Pancreas (tissue), 10 donors: ENCODE data around the gene ZP4. TPM values are rescaled to one million over a fixed set of nuclear protein-coding genes. Genes with fewer than 3 reads are reported as not detected.
A peak's percentile ranks its signal among the peaks of the same experiment; 100 is the strongest.

Source experiments
- ATAC-seq, 4 donors: fragments of 200-7000 bp; cut with Tn5 transposase; one replicate each; pipeline versions ENCODE4 v1.8.0 to v1.9.1; 2020; ENCODE audit warnings: mild to moderate bottlenecking in 4 of 4, moderate library complexity in 4 of 4
- DNase-seq, 6 donors: peaks; one replicate each; pipeline ENCODE4 v3.0.0-alpha.2; 2020
- FAIRE-seq: peaks from 2 replicates; lab custom pipeline; 2012; peaks lifted over from hg19 to GRCh38; lab: Jason Lieb, UNC
- H3K27ac ChIP-seq, 4 donors: fragments of 200-600 bp; sonication (generic); 1 replicate in 3 of 4; 2 replicates in 1 of 4; pipeline versions ENCODE4 v1.5.0 to v1.8.0; 2020
- H3K27me3 ChIP-seq, 4 donors: fragments of 200-600 bp; one replicate each; pipeline ENCODE4 v1.8.0; 2021
- H3K36me3 ChIP-seq, 3 donors: fragments of 200-600 bp; sonication (generic) in 1 of 3; one replicate each; pipeline versions ENCODE4 v1.5.0 to v1.8.0; 2020 to 2021
- H3K4me1 ChIP-seq, 3 donors: fragments of 200-600 bp; one replicate each; pipeline ENCODE4 v1.8.0; 2021
- H3K4me3 ChIP-seq, 4 donors: fragments of 200-600 bp; sonication (generic) in 2 of 4; one replicate each; pipeline versions ENCODE4 v1.5.0 to v1.8.0; 2020 to 2021
- H3K9me3 ChIP-seq, 4 donors: fragments of 200-600 bp; one replicate each; pipeline ENCODE4 v1.8.0; 2021
- WGBS, 2 donors: extraction: QIAGEN DNeasy Blood & Tissue Kit; methylation state at CpG; one replicate each; pipeline ENCODE4 v1.1.7; 2013; 5-methylcytosine and 5-hydroxymethylcytosine counted together
- intact Hi-C, 3 donors: fragments of 100-400 bp; cut with DNase I; formaldehyde crosslinking; loops; one replicate each; pipeline versions ENCODE4 v1.11.1 to v1.14.2; 2022
- polyA plus RNA-seq, 2 donors: library from polyadenylated mRNA; stranded (reverse); fragments of 200-250 nt; gene quantifications; one replicate each; pipeline ENCODE4 v1.2.3, GENCODE V29; 2013
- total RNA-seq, 6 donors: library from RNA; stranded (reverse); fragmentation: NEBNext Ultra II Directional in 4 of 6; extraction: Animal tissue kit (Norgen Biotek cat#: 25700) in 4 of 6; gene quantifications; one replicate each; pipeline versions ENCODE4 v1.2.1 to v1.2.4, GENCODE V29; 2021 to 2023
- TF ChIP-seq, protein P1 (sequence below), 4 donors: fragments of 200-600 bp; sonication (generic) in 3 of 4; IDR thresholded peaks; one replicate each; pipeline versions ENCODE4 v1.5.0 to v1.8.0; 2021; ENCODE audit warnings: antibody characterized with exemption in 4 of 4
- donor health status: healthy with polysubstance abuse.
- donor health status: DM: no; HTN: no; CAD: no; lungs with moderate emphysema.
- donor health status: DM: no; HTN: no; CAD: no.
- donor health status: control.
- donor health status: control.
- donor health status: Bipolar disorder and iron deficiency.
- donor health status: DM: yes; HTN: yes; CAD: no.
- donor health status: DM: no; HTN: no; CAD: no.
- donor health status: DM: no; HTN: no; CAD: no.
- donor health status: DM: yes; HTN: yes; CAD: no.

The ZP4 gene
- total and polyA plus RNA-seq, 8 donors: not detected

DNA sequence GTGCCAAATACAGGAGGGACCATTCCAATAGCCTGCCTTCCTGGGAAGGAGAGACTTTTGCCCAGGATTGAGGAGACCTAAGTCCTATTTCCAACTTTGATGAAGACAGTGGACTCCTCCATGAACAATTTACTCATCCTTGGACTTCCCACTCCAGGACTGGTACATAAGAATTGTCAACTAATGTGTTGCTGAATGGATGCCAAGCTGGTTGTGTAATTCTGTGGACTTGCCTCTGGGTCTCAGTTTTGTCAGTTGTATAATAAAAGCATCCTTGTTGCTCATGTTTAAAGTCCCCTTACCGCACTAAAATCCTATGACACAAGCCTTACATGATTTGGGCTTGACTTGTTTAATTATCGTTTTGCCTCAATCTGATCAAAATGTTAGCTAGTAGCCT lies 13.2 kb upstream of the ZP4 start:
- 82 to 96% methylated on average over 2 of the region's 2 CpGs for WGBS, 2 donors
- Histone ChIP-seq H3K27ac (no peak overlapping the region), H3K9me3 (no peaks in the 10 kb centered on the region), H3K4me1 (no peaks in the 10 kb centered on the region), H3K27me3 (no peaks in the 10 kb centered on the region), H3K36me3 (no peaks in the 10 kb centered on the region), H3K4me3 (no peak overlapping the region)
- intact Hi-C loops: no loop called here
- FAIRE-seq (no peak), DNase-seq (no peak), ATAC-seq (no peak)
- TF ChIP-seq, protein P1, sequence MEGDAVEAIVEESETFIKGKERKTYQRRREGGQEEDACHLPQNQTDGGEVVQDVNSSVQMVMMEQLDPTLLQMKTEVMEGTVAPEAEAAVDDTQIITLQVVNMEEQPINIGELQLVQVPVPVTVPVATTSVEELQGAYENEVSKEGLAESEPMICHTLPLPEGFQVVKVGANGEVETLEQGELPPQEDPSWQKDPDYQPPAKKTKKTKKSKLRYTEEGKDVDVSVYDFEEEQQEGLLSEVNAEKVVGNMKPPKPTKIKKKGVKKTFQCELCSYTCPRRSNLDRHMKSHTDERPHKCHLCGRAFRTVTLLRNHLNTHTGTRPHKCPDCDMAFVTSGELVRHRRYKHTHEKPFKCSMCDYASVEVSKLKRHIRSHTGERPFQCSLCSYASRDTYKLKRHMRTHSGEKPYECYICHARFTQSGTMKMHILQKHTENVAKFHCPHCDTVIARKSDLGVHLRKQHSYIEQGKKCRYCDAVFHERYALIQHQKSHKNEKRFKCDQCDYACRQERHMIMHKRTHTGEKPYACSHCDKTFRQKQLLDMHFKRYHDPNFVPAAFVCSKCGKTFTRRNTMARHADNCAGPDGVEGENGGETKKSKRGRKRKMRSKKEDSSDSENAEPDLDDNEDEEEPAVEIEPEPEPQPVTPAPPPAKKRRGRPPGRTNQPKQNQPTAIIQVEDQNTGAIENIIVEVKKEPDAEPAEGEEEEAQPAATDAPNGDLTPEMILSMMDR (IDR thresholded peaks at IDR 0.05): no peak

GRCh38 chr1:237902960-237903743 lies 12.4 kb upstream of the ZP4 start:
- intact Hi-C loops: no loop called here

DNA sequence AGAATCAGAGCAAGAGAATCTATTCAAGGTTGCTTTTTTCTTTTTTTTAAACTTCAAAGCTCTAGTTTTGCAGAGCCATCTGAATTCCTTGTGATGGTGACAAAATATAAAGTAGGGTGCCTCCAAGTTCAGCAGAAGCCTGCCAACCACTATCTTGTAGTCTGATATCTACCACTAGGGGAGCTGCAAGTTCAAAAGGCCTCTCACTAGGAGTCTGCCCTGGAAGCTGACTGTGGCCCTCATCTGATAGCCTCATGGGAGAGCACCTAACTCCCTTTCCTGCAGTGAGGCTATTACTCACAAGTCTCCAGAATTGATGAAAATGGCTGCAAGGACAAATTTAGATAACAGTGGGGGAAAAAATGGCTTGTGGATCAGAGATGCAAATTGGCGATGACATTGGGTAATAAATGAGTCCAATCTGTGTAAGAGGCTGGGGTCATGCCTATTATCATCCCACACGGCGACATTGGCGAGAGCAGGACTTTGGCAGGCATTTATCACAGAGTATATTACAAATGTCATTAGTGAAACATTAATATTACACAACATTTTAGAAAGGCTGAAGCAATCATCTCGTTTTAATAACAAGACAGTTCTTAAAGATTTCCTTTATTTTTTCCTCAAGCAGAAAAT lies 10.7 kb upstream of the ZP4 start:
- Histone ChIP-seq H3K9me3 (no peaks in the 10 kb centered on the region), H3K27ac (no peak overlapping the region), H3K27me3 (no peaks in the 10 kb centered on the region), H3K4me1 (no peaks in the 10 kb centered on the region), H3K4me3 (no peak overlapping the region), H3K36me3 (no peaks in the 10 kb centered on the region)
- ATAC-seq (peak in 3 of 4 donors; percentile 76 to 88 (median 80)), DNase-seq (peak in 1 of 6 donors; percentile 22), FAIRE-seq (no peak)
- intact Hi-C loops: no loop called here
- 24 to 28% methylated on average over 5 of the region's 5 CpGs for WGBS, 2 donors
- TF ChIP-seq, protein P1 (IDR thresholded peaks at IDR 0.05): peak in 2 of 4 donors; percentile 34 to 41

More at GRCh38 chr1:237902960-237903743, 12.4 kb upstream of the ZP4 start:
- Histone ChIP-seq H3K36me3 (no peaks in the 10 kb centered on the region), H3K4me3 (no peak overlapping the region), H3K27ac (no peak overlapping the region), H3K9me3 (no peaks in the 10 kb centered on the region), H3K4me1 (no peaks in the 10 kb centered on the region), H3K27me3 (no peaks in the 10 kb centered on the region)
- no peak for FAIRE-seq
- WGBS, 2 donors: 66 to 72% methylated on average over 4 of the region's 4 CpGs
- no peak for ATAC-seq
- DNase-seq: no peak
- TF ChIP-seq, protein P1 (IDR thresholded peaks at IDR 0.05): no peak

GRCh38 chr1:237895630-237896029 lies 4.9 kb upstream of the ZP4 start:
- no peaks in the 10 kb centered on the region for H3K36me3 ChIP-seq
- H3K27me3 ChIP-seq: no peaks in the 10 kb centered on the region
- ATAC-seq: no peak
- intact Hi-C loops: no loop called here
- H3K4me3 ChIP-seq: no peak overlapping the region
- H3K27ac ChIP-seq: no peak overlapping the region
- H3K4me1 ChIP-seq: no peaks in the 10 kb centered on the region
- FAIRE-seq: no peak
- no peaks in the 10 kb centered on the region for H3K9me3 ChIP-seq
- TF ChIP-seq, protein P1 (IDR thresholded peaks at IDR 0.05): no peak
- DNase-seq: no peak

- H3K4me3 ChIP-seq: no peak overlapping the region
- 93 to 96% methylated on average over 3 of the region's 3 CpGs for WGBS, 2 donors
- intact Hi-C loops: no loop called here
- no peaks in the 10 kb centered on the region for H3K9me3 ChIP-seq
- no peaks in the 10 kb centered on the region for H3K27me3 ChIP-seq
- H3K4me1 ChIP-seq: no peaks in the 10 kb centered on the region
- TF ChIP-seq, protein P1 (IDR thresholded peaks at IDR 0.05): no peak
- no peaks in the 10 kb centered on the region for H3K36me3 ChIP-seq
- FAIRE-seq: no peak
- ATAC-seq: no peak
- DNase-seq: no peak
- H3K27ac ChIP-seq: no peak overlapping the region
Measured at GRCh38 chr1:237894131-237894530, 3.4 kb upstream of the ZP4 start.
